ENCODE results near the gene GHRL.

DNA sequence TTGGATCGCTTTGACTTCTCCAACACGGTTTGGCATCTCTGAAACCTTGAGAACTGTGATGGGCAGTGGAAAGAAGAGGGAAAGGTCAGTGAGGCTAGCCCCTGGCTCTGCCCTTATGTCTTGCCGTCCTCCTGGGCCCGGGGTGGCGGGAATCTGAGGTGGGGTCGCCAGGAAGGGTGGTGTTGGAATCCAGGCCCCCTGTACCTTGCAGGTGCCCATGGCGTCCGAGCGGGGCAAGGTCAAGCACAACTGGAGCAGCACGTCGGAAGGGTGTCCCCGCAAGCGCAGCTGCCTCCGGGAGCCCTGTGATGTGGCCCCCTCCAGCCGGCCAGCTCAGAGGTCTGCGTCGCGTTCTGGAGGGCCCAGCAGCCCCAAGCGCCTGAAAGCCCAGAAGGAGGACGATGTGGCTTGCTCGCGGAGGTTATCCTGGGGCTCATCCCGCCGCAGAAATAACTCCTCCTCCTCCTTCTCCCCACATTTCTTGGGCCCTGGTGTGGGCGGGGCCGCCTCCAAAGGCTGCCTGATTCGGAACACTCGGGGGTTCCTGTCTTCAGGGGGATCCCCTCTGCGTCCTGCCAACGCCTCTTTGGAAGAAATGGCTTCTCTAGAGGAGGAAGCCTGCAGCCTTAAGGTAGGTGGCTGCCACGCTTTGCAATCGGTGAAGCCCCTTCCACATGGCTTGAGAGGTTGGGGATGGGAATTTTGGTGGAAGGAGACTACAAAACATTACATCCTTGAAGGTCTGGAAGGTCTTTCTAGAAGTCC, 43.6 kb downstream of the GHRL start:
- TF ChIP-seq CTCF (IDR thresholded peaks at IDR 0.05) (no peak), POLR2A (IDR thresholded peaks at IDR 0.05) (peak in 1 of 3 donors; percentile 10)

Data from body of pancreas (tissue), 4 donors.